HG03064 (cell line): ENCODE results near the gene CEP135.
A peak's percentile ranks its signal among the peaks of the same experiment; 100 is the strongest.

ENCODE experiments used
- ATAC-seq: cut with Tn5 transposase; IDR thresholded peaks from one replicate; pipeline ENCODE4 v1.9.1; 2021; ENCODE audit warnings: low read depth; ENCODE audit not compliant: unreplicated experiment

Gene CEP135

GRCh38 chr4:56007154-56007553 is 58.4 kb downstream of the CEP135 start:
- no peak for ATAC-seq

GRCh38 chr4:56008206-56008605 is 59.5 kb downstream of the CEP135 start:
- ATAC-seq: no peak

- ATAC-seq: no peak
These were observed 77.9 kb downstream of the CEP135 start for GRCh38 chr4:56026596-56026995.

GRCh38 chr4:56028165-56028564 is 79.4 kb downstream of the CEP135 start:
- no peak for ATAC-seq

GRCh38 chr4:56038487-56039162 is 89.9 kb downstream of the CEP135 start:
- no peak for ATAC-seq

GRCh38 chr4:56040842-56041241 is 92.1 kb downstream of the CEP135 start:
- ATAC-seq: no peak

GRCh38 chr4:56042225-56042624 is 93.5 kb downstream of the CEP135 start:
- ATAC-seq: no peak

- ATAC-seq: no peak
These were observed 99.6 kb downstream of the CEP135 start for GRCh38 chr4:56048383-56048701.

GRCh38 chr4:56048702-56049431 is 100.1 kb downstream of the CEP135 start:
- ATAC-seq: peak; percentile 96

- ATAC-seq: no peak
These were observed 101.9 kb downstream of the CEP135 start for GRCh38 chr4:56050625-56051024.

- ATAC-seq: no peak
These were observed 102.4 kb downstream of the CEP135 start for GRCh38 chr4:56051029-56051709.

GRCh38 chr4:56051710-56052075 is 102.9 kb downstream of the CEP135 start:
- ATAC-seq: no peak

GRCh38 chr4:56052481-56052880 is 103.7 kb downstream of the CEP135 start:
- no peak for ATAC-seq

- no peak for ATAC-seq
These were observed 104.2 kb downstream of the CEP135 start for GRCh38 chr4:56052966-56053365.

GRCh38 chr4:56055027-56055977 is 106.6 kb downstream of the CEP135 start:
- no peak for ATAC-seq

GRCh38 chr4:56055991-56056390 is 107.2 kb downstream of the CEP135 start:
- ATAC-seq: no peak

- ATAC-seq: no peak
These were observed 109.8 kb downstream of the CEP135 start for GRCh38 chr4:56058555-56058954.

- no peak for ATAC-seq
These were observed 111.3 kb downstream of the CEP135 start for GRCh38 chr4:56060036-56060435.

- no peak for ATAC-seq
These were observed 113.4 kb downstream of the CEP135 start for GRCh38 chr4:56062106-56062505.

- ATAC-seq: no peak
These were observed 113.9 kb downstream of the CEP135 start for GRCh38 chr4:56062526-56063145.
